ENCODE results near the gene FAM47E.

- TF ChIP-seq EZH2phosphoT487 (IDR thresholded peaks at IDR 0.05; ENCODE audit: borderline replicate concordance, low read length) (no peak), CTCF (IDR thresholded peaks at IDR 0.05; ENCODE audit: low read depth, low read length, poor library complexity, severe bottlenecking) (no peak)
Observed at GRCh38 chr4:76206222-76206942, 45.1 kb upstream of the FAM47E start.

Measured in DOHH2 (cell line).